ENCODE measurements around the gene YPEL1. TPM values are rescaled to one million over a fixed set of nuclear protein-coding genes. Genes with fewer than 3 reads are reported as not detected.
"Not testable (repeated sequence)": the region's sequence is repeated elsewhere in the genome, so short reads cannot be mapped to it uniquely, and the experiment has no call there.

The YPEL1 gene
- total RNA-seq, 1 donor from 2014 or later, result 19.5 TPM

GRCh38 chr22:21752276-21752675 is 16.7 kb upstream of the YPEL1 start:
- DNase-seq (ENCODE audit: low read depth, low spot score), result no peak
- Mint-ChIP-seq H3K4me3 (no peak overlapping the region), H3K27ac (ENCODE audit: unreplicated experiment) (no peak overlapping the region), H3K27me3 (ENCODE audit: low read depth) (peaks cover 4% of the 10 kb centered on the region), H3K36me3 (ENCODE audit: low read depth) (no peaks in the 10 kb centered on the region), H3K4me1 (peaks cover 22% of the 10 kb centered on the region), H3K9me3 (no peaks in the 10 kb centered on the region)
- no peak for TF ChIP-seq CTCF (conservative IDR thresholded peaks at IDR 0.05)

GRCh38 chr22:21745948-21746347 is 10.4 kb upstream of the YPEL1 start:
- Mint-ChIP-seq H3K4me3 (no peak overlapping the region), H3K36me3 (ENCODE audit: low read depth) (no peaks in the 10 kb centered on the region)

GRCh38 chr22:21744917-21745316 is 9.3 kb upstream of the YPEL1 start:
- not testable (repeated sequence) for H3K4me3 Mint-ChIP-seq; H3K4me1 Mint-ChIP-seq; H3K27ac Mint-ChIP-seq (ENCODE audit: unreplicated experiment); H3K36me3 Mint-ChIP-seq (ENCODE audit: low read depth); H3K9me3 Mint-ChIP-seq; H3K27me3 Mint-ChIP-seq (ENCODE audit: low read depth); DNase-seq (ENCODE audit: low read depth, low spot score)

More at GRCh38 chr22:21745948-21746347, 10.4 kb upstream of the YPEL1 start:
- TF ChIP-seq CTCF (conservative IDR thresholded peaks at IDR 0.05), result no peak
- Mint-ChIP-seq H3K4me1 (peaks cover 5% of the 10 kb centered on the region), H3K9me3 (no peaks in the 10 kb centered on the region), H3K27me3 (ENCODE audit: low read depth) (no peaks in the 10 kb centered on the region), H3K27ac (ENCODE audit: unreplicated experiment) (no peak overlapping the region)
- no peak for DNase-seq (ENCODE audit: low read depth, low spot score)

GRCh38 chr22:21741790-21742189 is 6.2 kb upstream of the YPEL1 start:
- Mint-ChIP-seq H3K27ac (ENCODE audit: unreplicated experiment) (no peak overlapping the region), H3K27me3 (ENCODE audit: low read depth) (peaks cover 6% of the 10 kb centered on the region), H3K36me3 (ENCODE audit: low read depth) (no peaks in the 10 kb centered on the region), H3K4me1 (no peaks in the 10 kb centered on the region), H3K9me3 (no peaks in the 10 kb centered on the region), H3K4me3 (no peak overlapping the region)
- DNase-seq (ENCODE audit: low read depth, low spot score), result no peak
- no peak for TF ChIP-seq CTCF (conservative IDR thresholded peaks at IDR 0.05)

- no peak overlapping the region for H3K27ac Mint-ChIP-seq (ENCODE audit: unreplicated experiment)
- TF ChIP-seq CTCF (conservative IDR thresholded peaks at IDR 0.05), result no peak
These were observed 5.5 kb upstream of the YPEL1 start for GRCh38 chr22:21741059-21741458.

GRCh38 chr22:21739828-21740377 is 4.3 kb upstream of the YPEL1 start:
- no peaks in the 10 kb centered on the region for H3K9me3 Mint-ChIP-seq
- no peak for DNase-seq (ENCODE audit: low read depth, low spot score)
- peaks cover 6% of the 10 kb centered on the region for H3K27me3 Mint-ChIP-seq (ENCODE audit: low read depth)
- no peaks in the 10 kb centered on the region for H3K36me3 Mint-ChIP-seq (ENCODE audit: low read depth)
- no peak overlapping the region for H3K27ac Mint-ChIP-seq (ENCODE audit: unreplicated experiment)
- peak overlapping the region; percentile 51 for H3K4me3 Mint-ChIP-seq
- peaks cover 3% of the 10 kb centered on the region for H3K4me1 Mint-ChIP-seq
- no peak for TF ChIP-seq CTCF (conservative IDR thresholded peaks at IDR 0.05)

More at GRCh38 chr22:21741059-21741458, 5.5 kb upstream of the YPEL1 start:
- no peak overlapping the region for H3K4me3 Mint-ChIP-seq
- no peaks in the 10 kb centered on the region for H3K36me3 Mint-ChIP-seq (ENCODE audit: low read depth)
- H3K9me3 Mint-ChIP-seq, result no peaks in the 10 kb centered on the region
- H3K4me1 Mint-ChIP-seq, result no peaks in the 10 kb centered on the region
- H3K27me3 Mint-ChIP-seq (ENCODE audit: low read depth), result peaks cover 6% of the 10 kb centered on the region
- DNase-seq (ENCODE audit: low read depth, low spot score), result no peak

All from neural crest cell (in vitro differentiated cells).